H1 (cell line): ENCODE measurements around the gene ATP2B3. TPM values are rescaled to one million over a fixed set of nuclear protein-coding genes. Genes with fewer than 3 reads are reported as not detected.

Experiments used
- BACH1 ChIP-seq: IDR thresholded peaks from 2 replicates; pipeline ENCODE4 v1.6.1; 2012; ENCODE audit warnings: low read length, improper control_type of control experiment
- GTF2F1 ChIP-seq: IDR thresholded peaks from 2 replicates; pipeline ENCODE4 v1.6.1; 2012; ENCODE audit warnings: low read depth, low read length, improper control_type of control experiment, borderline replicate concordance
- PHF8 ChIP-seq: fragments of 200-600 bp; sonication (generic); conservative IDR thresholded peaks from 2 replicates; pipeline ENCODE4 v1.7.1; 2012; ENCODE audit warnings: low read depth, mild to moderate bottlenecking, inconsistent platforms, low read length, moderate library complexity
- SP2 ChIP-seq: IDR thresholded peaks from 2 replicates; pipeline ENCODE4 v1.6.1; 2012; ENCODE audit warnings: mild to moderate bottlenecking, low read length, inconsistent platforms
- TCF12 ChIP-seq: IDR thresholded peaks from 2 replicates; pipeline ENCODE4 v1.6.1; 2011; ENCODE audit warnings: low read depth, mild to moderate bottlenecking, low read length
- ZNF274 ChIP-seq: IDR thresholded peaks from 2 replicates; pipeline ENCODE4 v1.7.0; 2012; ENCODE audit warnings: low read length, borderline replicate concordance; ENCODE audit errors: extremely low read depth
- polyA plus RNA-seq, 7 experiments: library from polyadenylated mRNA; depleted of rRNA in 3 of 7; stranded (reverse) in 5 of 7; unstranded in 2 of 7; fragments of >200 nt in 5 of 7; fragments of 200-250 nt in 2 of 7; gene quantifications; 1 replicate in 5 of 7; 2 replicates in 1 of 7; 4 replicates in 1 of 7; pipeline versions ENCODE4 v1.2.1 to v1.2.3, GENCODE V29; 2011 to 2013; ENCODE audit warnings: missing spikeins in 2 of 7, mixed read lengths in 2 of 7
- total RNA-seq: library from RNA; stranded (reverse); fragmentation: NEBNext Ultra II Directional; extraction: Animal tissue kit (Norgen Biotek cat#: 25700); gene quantifications from 2 replicates; pipeline ENCODE4 v1.2.1, GENCODE V29; 2021

Gene ATP2B3
- total and polyA plus RNA-seq, 2 of the 8 experiments (the other 6 are each of a cell fraction or from before 2014, with no cell fraction given), result 0.14 to 0.19 TPM

DNA sequence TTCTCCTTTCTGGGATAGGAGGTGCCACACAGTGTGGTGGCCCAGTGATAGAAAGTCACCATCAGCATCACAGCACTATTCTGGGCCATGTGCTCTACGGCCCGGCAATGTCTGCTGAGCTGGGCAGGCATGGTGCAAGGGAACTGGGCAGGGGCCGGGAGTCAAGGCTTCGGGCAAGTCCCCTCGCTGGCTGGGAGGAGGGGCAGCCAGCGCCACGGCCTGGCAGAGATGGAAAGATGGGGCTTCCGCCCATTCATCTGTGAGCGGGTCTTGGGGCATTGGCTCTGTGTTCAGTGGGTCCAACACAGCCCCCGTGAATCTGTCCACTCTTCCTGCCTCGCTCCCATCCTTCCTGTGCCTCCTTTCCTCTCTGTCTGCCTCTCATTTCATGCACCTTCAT lies 7.1 kb upstream of the ATP2B3 start (continued):
- TF ChIP-seq TCF12 (no peak), BACH1 (no peak), SP2 (no peak), GTF2F1 (no peak), PHF8 (no peak), ZNF274 (no peak)
